D721Med (cell line): ENCODE results near the gene SEPTIN3.

Experiments used
- DNase-seq: peaks from one replicate; pipeline ENCODE4 v3.0.0; 2011; ENCODE audit warnings: low spot score; ENCODE audit not compliant: insufficient read length
- FAIRE-seq: peaks from 2 replicates; lab custom pipeline; 2011; peaks lifted over from hg19 to GRCh38; lab: Jason Lieb, UNC
- CTCF ChIP-seq: IDR thresholded peaks from 2 replicates; pipeline ENCODE4 v1.5.1; 2012; ENCODE audit warnings: mild to moderate bottlenecking, control low read depth; ENCODE audit not compliant: insufficient read depth; ENCODE audit errors: missing control alignments

The SEPTIN3 gene

GRCh38 chr22:41933411-41934177 lies 35.6 kb upstream of the SEPTIN3 start:
- DNase-seq = no peak
- no peak for FAIRE-seq
- TF ChIP-seq CTCF = no peak

GRCh38 chr22:41934284-41935014 lies 34.8 kb upstream of the SEPTIN3 start:
- FAIRE-seq (no peak), DNase-seq (no peak)

GRCh38 chr22:41935015-41935351 lies 34.3 kb upstream of the SEPTIN3 start:
- FAIRE-seq (no peak), DNase-seq (no peak)
- TF ChIP-seq CTCF = no peak

More at GRCh38 chr22:41934284-41935014, 34.8 kb upstream of the SEPTIN3 start:
- TF ChIP-seq CTCF = no peak

GRCh38 chr22:41935509-41935908 lies 33.7 kb upstream of the SEPTIN3 start:
- no peak for DNase-seq
- TF ChIP-seq CTCF = no peak
- FAIRE-seq = no peak

- no peak for TF ChIP-seq CTCF
- DNase-seq = no peak
- FAIRE-seq = no peak
Observed at GRCh38 chr22:41936894-41937169, 32.4 kb upstream of the SEPTIN3 start.

GRCh38 chr22:41939981-41940831 lies 29.0 kb upstream of the SEPTIN3 start:
- no peak for FAIRE-seq
- no peak for TF ChIP-seq CTCF

More at GRCh38 chr22:41939981-41940831, 29.0 kb upstream of the SEPTIN3 start:
- DNase-seq = no peak
